ENCODE data around the gene PPP1R3A.

DNA sequence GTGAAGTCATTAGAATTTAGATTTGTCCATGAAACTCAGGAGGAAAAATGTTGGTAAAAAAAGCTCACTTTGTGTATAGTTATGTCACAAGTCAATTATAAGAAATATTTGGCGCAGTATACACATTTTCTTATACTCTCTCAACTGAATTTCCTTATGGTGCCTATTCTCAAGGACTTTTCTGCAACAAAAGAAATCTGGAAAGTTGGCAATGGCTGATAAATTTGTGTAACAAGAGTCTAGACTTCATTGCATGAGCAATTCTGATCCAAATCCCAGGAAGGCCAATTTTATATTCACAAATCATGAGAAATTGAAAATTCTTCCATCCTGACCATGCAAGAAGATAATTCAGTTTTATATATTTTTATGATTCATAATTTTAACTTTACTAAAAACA lies 35.7 kb downstream of the PPP1R3A start:
- TF ChIP-seq RAD21 (IDR thresholded peaks at IDR 0.05; ENCODE audit: low read length) (no peak), POLR2A (IDR thresholded peaks at IDR 0.05; ENCODE audit: low read depth, low read length) (no peak), MAFK (IDR thresholded peaks at IDR 0.05; ENCODE audit: low read depth, low read length) (no peak), RCOR1 (IDR thresholded peaks at IDR 0.05; ENCODE audit: insufficient replicate concordance, low read length) (no peak), MAZ (IDR thresholded peaks at IDR 0.05; ENCODE audit: borderline replicate concordance, low read depth, low read length) (no peak), USF2 (IDR thresholded peaks at IDR 0.05; ENCODE audit: low read depth, low read length) (no peak), MXI1 (IDR thresholded peaks at IDR 0.05; ENCODE audit: borderline replicate concordance, low read depth, low read length) (no peak), CEBPB (IDR thresholded peaks at IDR 0.05; ENCODE audit: low read depth, low read length) (no peak), FOS (IDR thresholded peaks at IDR 0.05; ENCODE audit: low read depth, low read length) (no peak), RFX5 (IDR thresholded peaks at IDR 0.05; ENCODE audit: low read depth, low read length) (no peak), SMC3 (IDR thresholded peaks at IDR 0.05; ENCODE audit: low read depth, low read length) (no peak), ELK1 (IDR thresholded peaks at IDR 0.05; ENCODE audit: borderline replicate concordance, low read depth, low read length) (no peak), BHLHE40 (IDR thresholded peaks at IDR 0.05; ENCODE audit: low read depth, low read length) (no peak)
- TF ChIP-seq, protein P1, sequence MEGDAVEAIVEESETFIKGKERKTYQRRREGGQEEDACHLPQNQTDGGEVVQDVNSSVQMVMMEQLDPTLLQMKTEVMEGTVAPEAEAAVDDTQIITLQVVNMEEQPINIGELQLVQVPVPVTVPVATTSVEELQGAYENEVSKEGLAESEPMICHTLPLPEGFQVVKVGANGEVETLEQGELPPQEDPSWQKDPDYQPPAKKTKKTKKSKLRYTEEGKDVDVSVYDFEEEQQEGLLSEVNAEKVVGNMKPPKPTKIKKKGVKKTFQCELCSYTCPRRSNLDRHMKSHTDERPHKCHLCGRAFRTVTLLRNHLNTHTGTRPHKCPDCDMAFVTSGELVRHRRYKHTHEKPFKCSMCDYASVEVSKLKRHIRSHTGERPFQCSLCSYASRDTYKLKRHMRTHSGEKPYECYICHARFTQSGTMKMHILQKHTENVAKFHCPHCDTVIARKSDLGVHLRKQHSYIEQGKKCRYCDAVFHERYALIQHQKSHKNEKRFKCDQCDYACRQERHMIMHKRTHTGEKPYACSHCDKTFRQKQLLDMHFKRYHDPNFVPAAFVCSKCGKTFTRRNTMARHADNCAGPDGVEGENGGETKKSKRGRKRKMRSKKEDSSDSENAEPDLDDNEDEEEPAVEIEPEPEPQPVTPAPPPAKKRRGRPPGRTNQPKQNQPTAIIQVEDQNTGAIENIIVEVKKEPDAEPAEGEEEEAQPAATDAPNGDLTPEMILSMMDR (conservative IDR thresholded peaks at IDR 0.05; ENCODE audit: low read depth, low read length) = no peak

All from IMR-90 (cell line).